ENCODE measurements around the gene ALLC.
A peak's percentile ranks its signal among the peaks of the same experiment; 100 is the strongest.

The ALLC gene

DNA sequence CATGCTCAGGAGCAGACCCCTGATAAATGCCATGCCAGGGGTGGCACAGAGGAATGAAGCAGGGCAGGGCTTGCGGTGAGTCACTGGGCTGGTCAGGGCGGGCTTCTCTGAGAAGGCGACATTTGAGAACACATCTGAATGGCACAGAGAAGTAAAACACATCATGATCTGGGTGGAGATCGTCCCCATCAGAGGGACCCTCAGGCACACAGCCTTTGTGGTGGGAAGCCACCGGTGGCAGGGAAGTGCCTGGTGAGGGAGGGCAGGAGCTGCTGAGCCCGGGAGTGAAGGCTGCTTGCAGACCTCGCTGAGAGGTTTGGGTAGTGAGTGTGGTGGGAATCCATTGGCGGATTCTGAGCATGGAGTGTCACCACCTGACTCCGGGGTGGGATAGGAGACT lies 89.8 kb downstream of the ALLC start:
- Histone ChIP-seq H3K4me1 (peaks cover 31% of the 10 kb centered on the region), H3K4me3 (no peak overlapping the region), H3K27me3 (no peaks in the 10 kb centered on the region), H3K9me3 (no peaks in the 10 kb centered on the region), H4K20me1 (no peaks in the 10 kb centered on the region), H3K4me2 (no peak overlapping the region), H3K27ac (no peak overlapping the region), H3K36me3 (no peaks in the 10 kb centered on the region), H3K9ac (no peak overlapping the region)
- TF ChIP-seq Cebpa-rat (IDR thresholded peaks at IDR 0.05), result no peak

DNA sequence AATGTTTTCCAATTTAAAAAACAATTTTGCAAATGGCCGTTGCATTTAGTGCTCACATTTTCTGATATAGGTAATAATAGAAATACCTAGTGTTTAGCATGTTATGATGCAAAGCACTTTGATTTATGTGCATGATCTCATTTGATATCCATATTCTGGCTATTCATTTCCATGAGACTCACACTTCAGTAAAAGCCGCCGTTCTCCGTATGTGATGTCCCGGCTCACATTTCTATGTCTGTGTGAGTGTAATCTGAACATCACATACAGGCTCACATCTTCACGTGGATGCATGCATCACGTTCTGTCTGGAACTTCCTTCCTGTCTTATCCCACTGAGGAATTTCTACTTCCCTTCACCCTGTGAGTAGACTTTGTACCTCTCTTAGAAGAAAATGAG lies 91.2 kb downstream of the ALLC start:
- Histone ChIP-seq H3K9ac (no peak overlapping the region), H3K4me2 (no peak overlapping the region), H3K27ac (no peak overlapping the region), H3K4me1 (peaks cover 36% of the 10 kb centered on the region), H4K20me1 (no peaks in the 10 kb centered on the region), H3K4me3 (no peak overlapping the region), H3K36me3 (no peaks in the 10 kb centered on the region), H3K9me3 (no peaks in the 10 kb centered on the region), H3K27me3 (no peaks in the 10 kb centered on the region)
- no peak for TF ChIP-seq Cebpa-rat (IDR thresholded peaks at IDR 0.05)

DNA sequence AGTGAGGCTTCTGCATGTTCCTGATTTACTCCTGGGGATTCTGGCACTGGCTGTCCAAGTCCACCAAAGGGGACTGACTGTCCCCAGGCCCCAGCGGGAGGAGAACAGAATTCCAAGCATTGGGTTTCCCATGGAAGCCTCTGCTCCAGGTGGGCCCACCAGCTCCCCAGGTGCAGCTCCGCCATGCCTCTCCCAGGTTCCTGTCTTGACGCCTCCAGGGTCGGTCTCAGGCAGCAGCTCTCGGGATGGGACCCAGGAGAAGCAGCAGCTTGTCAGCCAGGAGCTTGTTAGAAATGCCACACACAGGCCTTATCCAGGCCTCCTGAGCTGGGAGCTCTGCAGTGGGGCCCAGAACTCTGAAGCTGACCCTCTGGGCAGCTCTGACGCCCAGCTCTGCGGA lies 93.3 kb downstream of the ALLC start:
- Histone ChIP-seq H3K4me1 (peaks cover 36% of the 10 kb centered on the region), H3K36me3 (no peaks in the 10 kb centered on the region), H3K27ac (peak overlapping the region; percentile 77), H4K20me1 (no peaks in the 10 kb centered on the region), H3K27me3 (no peaks in the 10 kb centered on the region), H3K4me2 (peak overlapping the region; percentile 84), H3K9me3 (no peaks in the 10 kb centered on the region), H3K9ac (peak overlapping the region; percentile 46), H3K4me3 (no peak overlapping the region)
- no peak for TF ChIP-seq Cebpa-rat (IDR thresholded peaks at IDR 0.05)

DNA sequence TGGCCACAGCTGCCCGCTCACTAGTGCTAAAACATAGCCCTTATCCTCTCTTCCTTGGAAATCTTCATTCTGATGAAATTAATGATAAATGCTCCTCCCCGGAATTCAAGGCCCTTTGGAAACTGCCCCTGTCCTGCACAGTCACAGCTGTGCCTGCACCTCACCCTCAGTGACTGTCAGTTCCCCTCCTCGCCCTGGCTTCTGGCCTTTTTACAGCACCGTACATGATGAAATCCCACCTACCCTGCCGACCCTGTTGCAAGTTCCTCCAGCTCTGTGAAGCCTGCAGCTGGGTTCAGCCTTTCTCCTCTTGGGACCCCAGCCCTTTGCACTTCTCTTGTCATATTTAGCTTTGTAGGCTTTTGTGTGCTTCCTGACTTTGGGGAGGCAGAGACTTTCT lies 93.8 kb downstream of the ALLC start:
- H3K27me3 ChIP-seq, result no peaks in the 10 kb centered on the region
- H3K9me3 ChIP-seq, result no peaks in the 10 kb centered on the region
- TF ChIP-seq Cebpa-rat (IDR thresholded peaks at IDR 0.05), result peak; percentile 62; the same call in 1 of the 2 replicates

More for the DNA sequence above, 93.8 kb downstream of the ALLC start:
- Histone ChIP-seq H3K27ac (peak overlapping the region; percentile 77), H3K4me1 (peaks cover 36% of the 10 kb centered on the region), H3K4me3 (no peak overlapping the region; the same call in 1 of the 2 replicates), H4K20me1 (no peaks in the 10 kb centered on the region), H3K9ac (peak overlapping the region; percentile 46), H3K36me3 (no peaks in the 10 kb centered on the region), H3K4me2 (peak overlapping the region; percentile 84)
